SK-N-SH (cell line): ENCODE measurements around the gene HS2ST1. TPM values are rescaled to one million over a fixed set of nuclear protein-coding genes. Genes with fewer than 3 reads are reported as not detected.

ENCODE experiments used
- CTCF ChIA-PET: fragments of 300-600, 350-600 bp; formaldehyde crosslinking; extraction: SDS; loops from one replicate; lab custom pipeline; 2021; lab: Yijun Ruan, JAX
- POLR2A ChIA-PET: fragments of 350-600 bp; sonication (Branson Sonifier 250); formaldehyde crosslinking; extraction: SDS; loops from one replicate; lab custom pipeline; 2020; ENCODE audit warnings: antibody characterized with exemption, inconsistent platforms; lab: Yijun Ruan, JAX
- DNase-seq: peaks from one replicate; pipeline ENCODE4 v3.0.0; 2012
- H2AFZ ChIP-seq: fragments of 200-600 bp; sonication (generic); 2 replicates; pipeline ENCODE4 v1.8.1; 2016; ENCODE audit warnings: antibody characterized with exemption, mild to moderate bottlenecking, low read depth
- H3F3A ChIP-seq: fragments of 200-600 bp; sonication (generic); replicated peaks from 2 replicates; pipeline ENCODE3; 2016; ENCODE audit warnings: antibody characterized with exemption, mild to moderate bottlenecking; ENCODE audit not compliant: insufficient read depth
- H3K27ac ChIP-seq, 2 experiments: fragments of 200-500 bp in 1 of 2; fragments of 200-600 bp in 1 of 2; sonication (Bioruptor generic) in 1 of 2; sonication (generic), shearing (Covaris generic) in 1 of 2; 2 replicates each; pipeline versions ENCODE4 v1.5.1 to v1.6.1; 2014 to 2016; ENCODE audit warnings: low read depth in 2 of 2, inconsistent platforms in 1 of 2, low read length in 1 of 2, mild to moderate bottlenecking in 1 of 2, mixed read lengths in 1 of 2
- H3K27me3 ChIP-seq: fragments of 200-600 bp; sonication (generic), shearing (Covaris generic); 2 replicates; pipeline ENCODE4 v1.6.1; 2016; ENCODE audit warnings: mixed run types; ENCODE audit not compliant: insufficient read depth
- H3K36me3 ChIP-seq, 2 experiments: fragments of 200-500 bp in 1 of 2; fragments of 200-600 bp in 1 of 2; sonication (Bioruptor generic) in 1 of 2; sonication (generic) in 1 of 2; replicated peaks in 1 of 2; 2 replicates each; pipeline versions ENCODE3 to v1.5.1; 2014 to 2016; ENCODE audit warnings: low read length in 1 of 2, mild to moderate bottlenecking in 1 of 2; ENCODE audit not compliant: insufficient read depth in 2 of 2, control insufficient read depth in 1 of 2
- H3K4me1 ChIP-seq, 2 experiments: fragments of 200-500 bp in 1 of 2; fragments of 200-600 bp in 1 of 2; sonication (Bioruptor generic) in 1 of 2; sonication (generic), shearing (Covaris generic) in 1 of 2; 2 replicates each; pipeline versions ENCODE4 v1.5.1 to v1.6.1; 2014 to 2016; ENCODE audit warnings: low read depth in 1 of 2, low read length in 1 of 2, mixed run types in 1 of 2; ENCODE audit not compliant: insufficient read depth in 2 of 2, control insufficient read depth in 1 of 2
- H3K4me2 ChIP-seq: fragments of 200-600 bp; sonication (generic), shearing (Covaris generic); 2 replicates; pipeline ENCODE4 v1.6.1; 2017; ENCODE audit warnings: mixed run types
- H3K4me3 ChIP-seq, 2 experiments: fragments of 200-500 bp in 1 of 2; fragments of 200-600 bp in 1 of 2; sonication (Bioruptor generic) in 1 of 2; sonication (generic), shearing (Covaris generic) in 1 of 2; 2 replicates each; pipeline versions ENCODE4 v1.5.1 to v1.8.1; 2014 to 2016; ENCODE audit warnings: low read depth in 2 of 2, inconsistent platforms in 1 of 2, low read length in 1 of 2, mild to moderate bottlenecking in 1 of 2, mixed read lengths in 1 of 2, moderate library complexity in 1 of 2
- H3K79me2 ChIP-seq: fragments of 200-600 bp; sonication (generic); 2 replicates; pipeline ENCODE4 v1.8.1; 2017; ENCODE audit warnings: mild to moderate bottlenecking; ENCODE audit not compliant: insufficient read depth
- H3K9ac ChIP-seq: fragments of 200-600 bp; sonication (generic); 2 replicates; pipeline ENCODE4 v1.6.1; 2017; ENCODE audit warnings: mixed run types
- H3K9me2 ChIP-seq: fragments of 200-600 bp; sonication (generic); 2 replicates; pipeline ENCODE4 v1.6.1; 2017; ENCODE audit warnings: mixed run types
- H3K9me3 ChIP-seq: fragments of 200-600 bp; sonication (generic); 2 replicates; pipeline ENCODE4 v1.6.1; 2017; ENCODE audit warnings: mixed run types, mild to moderate bottlenecking, moderate library complexity
- H4K20me1 ChIP-seq: fragments of 200-600 bp; sonication (generic); 2 replicates; pipeline ENCODE4 v1.6.1; 2017; ENCODE audit warnings: mild to moderate bottlenecking, mixed run types; ENCODE audit not compliant: insufficient read depth
- EP300 ChIP-seq, 2 experiments: IDR thresholded peaks; 2 replicates each; pipeline versions ENCODE4 v1.4.0 to v1.6.1; 2012; ENCODE audit warnings: borderline replicate concordance in 1 of 2, low read depth in 1 of 2, low read length in 1 of 2
- EZH2phosphoT487 ChIP-seq: fragments of 200-600 bp; sonication (generic); IDR thresholded peaks from 2 replicates; pipeline ENCODE4 v1.6.1; 2017; ENCODE audit warnings: low read depth, mixed run types, mild to moderate bottlenecking, antibody characterized with exemption, moderate library complexity, borderline replicate concordance
- GABPA ChIP-seq: IDR thresholded peaks from 2 replicates; pipeline ENCODE4 v1.4.0; 2012; ENCODE audit warnings: low read depth, mild to moderate bottlenecking
- JUND ChIP-seq: IDR thresholded peaks from 2 replicates; pipeline ENCODE4 v1.4.0; 2012
- MEF2A ChIP-seq: IDR thresholded peaks from 2 replicates; pipeline ENCODE4 v1.4.0; 2012; ENCODE audit warnings: low read depth, borderline replicate concordance
- RAD21 ChIP-seq: IDR thresholded peaks from 2 replicates; pipeline ENCODE4 v1.6.1; 2012; ENCODE audit warnings: mild to moderate bottlenecking, low read length
- SIN3A ChIP-seq: IDR thresholded peaks from 2 replicates; pipeline ENCODE4 v1.6.1; 2012; ENCODE audit warnings: low read depth, mild to moderate bottlenecking, low read length, moderate library complexity, borderline replicate concordance
- TCF12 ChIP-seq: IDR thresholded peaks from 2 replicates; pipeline ENCODE4 v1.4.0; 2012
- WGBS: methylation state at CpG from one replicate; pipeline ENCODE4 v1.1.6; 2017; ENCODE audit warnings: low lambda C conversion rate; 5-methylcytosine and 5-hydroxymethylcytosine counted together
- polyA plus RNA-seq, 3 experiments: library from polyadenylated mRNA; depleted of rRNA; stranded (reverse); fragments of >200 nt; gene quantifications; 2 replicates each; pipeline ENCODE4 v1.2.3, GENCODE V29; 2012
- TF ChIP-seq, protein P1 (sequence below): fragments of 200-600 bp; sonication (generic); IDR thresholded peaks from 2 replicates; pipeline ENCODE4 v1.6.1; 2017; ENCODE audit warnings: antibody characterized with exemption, mild to moderate bottlenecking, moderate library complexity
- TF ChIP-seq, protein P2 (sequence below): IDR thresholded peaks from 2 replicates; pipeline ENCODE4 v1.4.0; 2012; ENCODE audit warnings: low read depth
- TF ChIP-seq, protein P3 (sequence below): fragments of 150-350 bp; IDR thresholded peaks from 2 replicates; pipeline ENCODE4 v1.6.1; 2016; ENCODE audit warnings: mild to moderate bottlenecking, low read depth, low read length
- TF ChIP-seq, protein P4 (sequence below): IDR thresholded peaks from 2 replicates; pipeline ENCODE4; 2012

HS2ST1 gene
- polyA plus RNA-seq, 1 of the 3 experiments (the other 2 are of a cell fraction): 16.6 TPM

DNA sequence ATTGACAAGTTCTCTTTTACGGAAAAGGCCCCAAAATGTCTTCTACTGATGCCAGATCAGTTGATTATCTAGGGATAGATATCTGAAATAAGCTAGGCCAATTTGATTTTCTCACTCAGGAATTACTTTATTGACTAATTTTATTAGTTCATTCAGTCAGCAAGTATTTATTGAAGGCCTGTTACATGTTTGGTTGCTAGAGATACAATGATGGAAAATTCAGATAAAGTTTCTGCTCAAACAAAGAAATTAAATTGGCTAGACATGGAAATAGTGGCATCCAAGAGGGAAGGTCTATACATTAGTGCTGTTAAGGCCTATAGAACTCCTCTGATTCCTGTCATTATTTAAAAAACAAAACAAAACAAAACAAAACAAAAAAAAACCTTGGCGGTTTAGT, 56.5 kb downstream of the HS2ST1 start:
- TF ChIP-seq, protein P1, sequence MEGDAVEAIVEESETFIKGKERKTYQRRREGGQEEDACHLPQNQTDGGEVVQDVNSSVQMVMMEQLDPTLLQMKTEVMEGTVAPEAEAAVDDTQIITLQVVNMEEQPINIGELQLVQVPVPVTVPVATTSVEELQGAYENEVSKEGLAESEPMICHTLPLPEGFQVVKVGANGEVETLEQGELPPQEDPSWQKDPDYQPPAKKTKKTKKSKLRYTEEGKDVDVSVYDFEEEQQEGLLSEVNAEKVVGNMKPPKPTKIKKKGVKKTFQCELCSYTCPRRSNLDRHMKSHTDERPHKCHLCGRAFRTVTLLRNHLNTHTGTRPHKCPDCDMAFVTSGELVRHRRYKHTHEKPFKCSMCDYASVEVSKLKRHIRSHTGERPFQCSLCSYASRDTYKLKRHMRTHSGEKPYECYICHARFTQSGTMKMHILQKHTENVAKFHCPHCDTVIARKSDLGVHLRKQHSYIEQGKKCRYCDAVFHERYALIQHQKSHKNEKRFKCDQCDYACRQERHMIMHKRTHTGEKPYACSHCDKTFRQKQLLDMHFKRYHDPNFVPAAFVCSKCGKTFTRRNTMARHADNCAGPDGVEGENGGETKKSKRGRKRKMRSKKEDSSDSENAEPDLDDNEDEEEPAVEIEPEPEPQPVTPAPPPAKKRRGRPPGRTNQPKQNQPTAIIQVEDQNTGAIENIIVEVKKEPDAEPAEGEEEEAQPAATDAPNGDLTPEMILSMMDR: no peak
- TF ChIP-seq MEF2A: no peak
- TF ChIP-seq EP300 (IDR thresholded peaks at IDR 0.05; ENCODE audit: borderline replicate concordance in 1 of 2, low read depth in 1 of 2, low read length in 1 of 2): no peak
- no peak for TF ChIP-seq JUND
- TF ChIP-seq GABPA: no peak
- TF ChIP-seq EZH2phosphoT487: no peak
- no peak for TF ChIP-seq SIN3A
- Histone ChIP-seq H2AFZ (no peak overlapping the region), H3K27me3 (no peaks in the 10 kb centered on the region), H3K4me1 (peaks cover 0 to 10% of the 10 kb centered on the region in 2 experiments; a peak in 2 of 4 replicates), H3K9ac (no peak overlapping the region), H3K4me2 (no peak overlapping the region), H3K79me2 (peaks cover 16% of the 10 kb centered on the region), H3K27ac (no peak overlapping the region), H3K9me2 (no peaks in the 10 kb centered on the region), H4K20me1 (no peaks in the 10 kb centered on the region), H3F3A (no peaks in the 10 kb centered on the region), H3K36me3 (no peaks in the 10 kb centered on the region), H3K4me3 (no peak overlapping the region), H3K9me3 (no peaks in the 10 kb centered on the region)
- POLR2A ChIA-PET: no interaction called here
- no peak for DNase-seq
- WGBS: 71% methylated on average over 2 of the region's 2 CpGs
- CTCF ChIA-PET: interaction anchor here (1.0 kb wide), 1 partner anchor 137 kb away, joined by 4 read pairs; no protein-coding TSS in a partner anchor

- WGBS: 83% methylated on average over 3 of the region's 3 CpGs
- TF ChIP-seq RAD21 (no peak), TCF12 (no peak), MEF2A (no peak)
- TF ChIP-seq, protein P2, sequence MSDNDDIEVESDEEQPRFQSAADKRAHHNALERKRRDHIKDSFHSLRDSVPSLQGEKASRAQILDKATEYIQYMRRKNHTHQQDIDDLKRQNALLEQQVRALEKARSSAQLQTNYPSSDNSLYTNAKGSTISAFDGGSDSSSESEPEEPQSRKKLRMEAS: no peak
- TF ChIP-seq, protein P3, sequence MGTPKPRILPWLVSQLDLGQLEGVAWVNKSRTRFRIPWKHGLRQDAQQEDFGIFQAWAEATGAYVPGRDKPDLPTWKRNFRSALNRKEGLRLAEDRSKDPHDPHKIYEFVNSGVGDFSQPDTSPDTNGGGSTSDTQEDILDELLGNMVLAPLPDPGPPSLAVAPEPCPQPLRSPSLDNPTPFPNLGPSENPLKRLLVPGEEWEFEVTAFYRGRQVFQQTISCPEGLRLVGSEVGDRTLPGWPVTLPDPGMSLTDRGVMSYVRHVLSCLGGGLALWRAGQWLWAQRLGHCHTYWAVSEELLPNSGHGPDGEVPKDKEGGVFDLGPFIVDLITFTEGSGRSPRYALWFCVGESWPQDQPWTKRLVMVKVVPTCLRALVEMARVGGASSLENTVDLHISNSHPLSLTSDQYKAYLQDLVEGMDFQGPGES: no peak
- TF ChIP-seq, protein P4, sequence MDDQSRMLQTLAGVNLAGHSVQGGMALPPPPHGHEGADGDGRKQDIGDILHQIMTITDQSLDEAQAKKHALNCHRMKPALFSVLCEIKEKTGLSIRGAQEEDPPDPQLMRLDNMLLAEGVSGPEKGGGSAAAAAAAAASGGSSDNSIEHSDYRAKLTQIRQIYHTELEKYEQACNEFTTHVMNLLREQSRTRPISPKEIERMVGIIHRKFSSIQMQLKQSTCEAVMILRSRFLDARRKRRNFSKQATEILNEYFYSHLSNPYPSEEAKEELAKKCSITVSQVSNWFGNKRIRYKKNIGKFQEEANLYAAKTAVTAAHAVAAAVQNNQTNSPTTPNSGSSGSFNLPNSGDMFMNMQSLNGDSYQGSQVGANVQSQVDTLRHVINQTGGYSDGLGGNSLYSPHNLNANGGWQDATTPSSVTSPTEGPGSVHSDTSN: no peak
- peaks cover 17% of the 10 kb centered on the region for H3K79me2 ChIP-seq
Observed at GRCh38 chr1:86971778-86972177, 57.3 kb downstream of the HS2ST1 start.

More at GRCh38 chr1:86971778-86972177, 57.3 kb downstream of the HS2ST1 start:
- H3K9me2 ChIP-seq: no peaks in the 10 kb centered on the region
- no peak overlapping the region for H2AFZ ChIP-seq
- no peak for DNase-seq
- H3K4me2 ChIP-seq: no peak overlapping the region
- H3F3A ChIP-seq: no peaks in the 10 kb centered on the region
- no peak overlapping the region for H3K27ac ChIP-seq
- no peaks in the 10 kb centered on the region for H3K9me3 ChIP-seq
- H3K36me3 ChIP-seq: no peaks in the 10 kb centered on the region
- no peaks in the 10 kb centered on the region for H4K20me1 ChIP-seq
- H3K27me3 ChIP-seq: no peaks in the 10 kb centered on the region
- peaks cover 0 to 10% of the 10 kb centered on the region in 2 experiments; a peak in 2 of 4 replicates for H3K4me1 ChIP-seq
- H3K4me3 ChIP-seq: no peak overlapping the region
- no peak overlapping the region for H3K9ac ChIP-seq
- CTCF ChIA-PET: interaction anchor here (1.0 to 1.1 kb wide), 2 partner anchors 56 to 138 kb away, joined by 3 to 4 read pairs; no protein-coding TSS in a partner anchor
- POLR2A ChIA-PET: no interaction called here
